ENCODE results near the gene INTS1.
"Not testable (repeated sequence)": the region's sequence is repeated elsewhere in the genome, so short reads cannot be mapped to it uniquely, and the experiment has no call there.

The INTS1 gene

GRCh38 chr7:1459920-1460820 is 44.0 kb downstream of the INTS1 start:
- no peak for DNase-seq

DNA sequence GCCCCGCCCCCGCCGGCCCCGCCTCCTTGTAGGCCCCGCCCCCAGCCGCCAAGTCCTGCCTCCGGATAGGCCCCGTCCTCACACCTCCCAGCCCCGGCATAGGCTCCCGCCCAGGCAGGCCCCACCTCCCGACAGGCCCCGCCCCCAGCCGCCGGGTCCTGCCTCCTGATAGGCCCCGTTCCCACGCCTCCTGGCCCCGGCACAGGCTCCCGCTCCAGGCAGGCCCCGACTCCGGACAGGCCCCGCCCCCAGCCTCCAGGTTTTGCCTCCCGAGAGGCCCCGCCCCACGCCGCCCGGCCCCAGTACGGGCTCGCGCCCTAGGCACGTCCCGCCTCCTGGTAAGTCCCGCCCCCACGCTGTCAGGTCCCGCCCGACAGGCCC is 44.7 kb downstream of the INTS1 start:
- peak; percentile 91 to 98 for DNase-seq

DNA sequence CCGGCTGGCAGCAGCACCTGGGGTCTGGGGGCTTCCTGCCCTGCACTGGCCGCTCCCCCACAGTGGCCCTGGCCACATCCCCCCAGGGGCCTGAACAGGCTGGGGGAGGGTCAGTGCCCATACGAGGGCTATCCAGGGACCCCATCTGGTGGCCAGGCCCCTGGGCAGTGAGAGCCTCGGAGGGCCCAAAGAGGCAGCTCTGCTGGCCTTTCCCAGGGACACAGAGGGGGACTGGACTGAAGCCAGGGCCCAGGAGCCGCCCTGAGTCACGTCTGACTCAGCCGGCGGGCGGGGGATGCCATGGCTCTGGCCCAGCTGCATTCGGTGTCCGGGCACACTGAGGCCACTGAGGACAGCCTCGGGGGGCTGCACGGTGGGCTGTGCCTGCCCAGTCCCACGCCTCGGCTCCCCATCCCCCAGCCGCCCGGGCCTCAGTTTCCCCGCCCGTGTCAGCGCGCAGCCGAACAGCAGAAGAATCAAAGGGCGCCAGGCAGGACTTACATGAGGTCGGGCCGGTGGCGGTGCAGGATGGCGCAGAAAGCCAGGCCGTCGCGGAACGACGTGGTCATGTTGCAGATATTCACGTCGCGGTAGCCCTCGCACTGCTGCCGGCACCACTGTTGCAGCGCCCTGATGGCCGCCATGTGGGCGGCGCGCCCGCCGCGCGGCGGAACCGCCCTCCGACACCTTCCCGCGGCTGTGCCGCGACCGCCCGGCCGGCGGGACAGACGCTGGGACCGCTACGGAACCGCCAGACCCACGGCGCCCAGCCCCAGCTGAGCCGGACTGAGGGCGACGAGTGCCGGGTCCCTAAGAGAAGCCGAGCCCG is 45.3 kb downstream of the INTS1 start, which contains the start of gene MICALL2:
Gene MICALL2 (minus strand): TSS at position 788 of the 829 bp plus-strand sequence. CDS start 144 bp downstream, at position 644.
- no peak for DNase-seq

DNA sequence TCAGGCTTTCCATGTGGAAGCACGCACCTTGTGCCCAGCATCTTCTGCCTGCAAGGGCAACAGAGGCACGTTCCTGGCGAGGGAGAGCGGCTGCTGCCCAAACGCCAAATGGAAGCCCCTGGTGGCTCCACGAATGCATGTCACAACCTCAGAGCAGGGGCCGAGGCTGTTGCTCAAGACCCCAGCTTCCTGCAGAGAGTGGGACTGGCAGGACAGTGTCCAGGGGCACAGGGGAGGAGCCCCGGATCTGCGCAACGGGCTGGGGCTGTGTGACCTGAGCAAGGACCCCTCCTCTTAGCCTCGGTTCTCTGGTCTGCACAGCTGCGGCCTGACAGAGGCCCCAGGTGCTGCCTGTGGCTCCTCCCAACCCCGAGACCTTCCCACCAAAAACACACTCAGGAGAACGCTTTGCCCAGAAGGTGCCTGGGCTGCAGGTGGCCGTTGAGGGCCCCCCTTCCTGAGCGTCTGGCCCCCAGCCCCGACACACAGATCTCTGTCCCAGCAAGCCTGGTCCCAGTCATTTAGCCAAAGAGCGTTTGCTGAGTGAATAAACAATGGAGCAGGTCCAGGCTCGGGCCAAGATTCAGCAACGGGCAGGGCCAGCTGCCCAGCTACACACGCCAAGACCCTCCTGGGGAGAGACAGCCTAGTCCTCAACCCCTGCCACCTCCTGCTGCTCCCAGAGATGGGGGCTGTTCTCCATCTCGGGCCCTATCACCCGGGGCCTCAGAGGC is 46.1 kb downstream of the INTS1 start:
- no peak for DNase-seq

DNA sequence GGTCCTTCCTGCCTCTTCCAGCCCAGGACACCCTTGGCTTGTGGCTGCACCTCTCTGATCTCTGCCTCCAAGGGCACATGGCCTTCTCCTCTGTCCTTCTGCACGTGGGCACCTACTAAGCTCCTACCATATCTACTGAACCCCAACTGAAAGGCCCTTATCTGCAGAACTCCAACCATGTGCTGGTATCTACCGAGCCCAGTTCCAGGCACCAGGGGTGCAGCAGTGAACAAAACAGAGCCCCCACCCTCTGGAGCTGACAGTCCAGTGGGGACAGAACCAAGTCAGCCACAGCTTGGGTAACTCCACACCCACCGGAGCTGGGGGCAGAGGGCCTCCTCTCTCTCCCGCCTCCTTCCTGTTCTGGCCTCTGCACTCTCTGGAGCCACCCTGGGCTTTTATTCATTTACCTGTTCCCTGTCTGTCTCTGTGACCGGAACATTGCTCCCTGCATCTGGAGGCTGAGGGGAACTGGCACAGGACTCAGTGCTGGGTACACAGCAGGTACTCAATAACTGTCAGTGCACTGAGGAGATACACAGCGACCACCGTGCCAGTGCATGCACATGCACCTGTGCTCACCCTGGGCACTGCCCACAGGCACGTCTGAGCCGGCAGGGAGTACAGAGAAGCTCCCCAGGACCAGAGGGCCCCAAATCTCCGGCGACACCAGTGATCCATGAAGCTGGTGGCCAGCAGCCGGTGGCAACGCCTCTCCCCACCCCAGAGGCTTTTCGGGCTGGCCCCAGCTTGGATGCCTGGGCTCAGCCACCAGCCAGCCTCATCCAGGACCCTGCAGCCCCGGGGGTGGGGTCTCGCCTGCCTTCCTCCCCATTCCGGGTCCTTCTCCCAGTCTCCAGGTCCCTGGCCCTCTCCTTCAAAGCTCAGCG is 46.9 kb downstream of the INTS1 start:
- no peak for DNase-seq

- DNase-seq, result no peak
Observed at GRCh38 chr7:1455955-1456354, 48.2 kb downstream of the INTS1 start.

GRCh38 chr7:1455241-1455939 is 48.8 kb downstream of the INTS1 start:
- DNase-seq, result no peak

DNA sequence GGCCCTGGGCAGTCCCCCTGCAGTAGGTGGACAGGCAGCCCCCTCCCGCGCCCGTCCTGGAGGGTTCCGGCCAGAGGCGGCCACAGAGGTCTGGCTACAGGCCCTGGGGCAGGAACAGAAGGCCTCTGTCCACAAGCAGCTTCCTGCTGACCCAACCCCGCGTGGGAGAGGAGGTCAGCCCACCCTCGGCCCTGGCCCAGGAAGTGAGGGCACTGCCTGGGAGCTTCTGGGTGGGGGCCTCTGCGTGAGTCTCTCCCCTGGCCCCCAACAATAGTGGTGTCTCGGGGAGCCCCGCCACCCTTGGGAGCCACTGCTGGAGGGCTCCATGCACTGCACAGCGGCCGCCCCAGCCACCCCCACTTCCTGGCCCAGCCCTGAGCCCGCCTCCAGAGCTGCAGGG is 49.6 kb downstream of the INTS1 start:
- DNase-seq, result no peak

DNA sequence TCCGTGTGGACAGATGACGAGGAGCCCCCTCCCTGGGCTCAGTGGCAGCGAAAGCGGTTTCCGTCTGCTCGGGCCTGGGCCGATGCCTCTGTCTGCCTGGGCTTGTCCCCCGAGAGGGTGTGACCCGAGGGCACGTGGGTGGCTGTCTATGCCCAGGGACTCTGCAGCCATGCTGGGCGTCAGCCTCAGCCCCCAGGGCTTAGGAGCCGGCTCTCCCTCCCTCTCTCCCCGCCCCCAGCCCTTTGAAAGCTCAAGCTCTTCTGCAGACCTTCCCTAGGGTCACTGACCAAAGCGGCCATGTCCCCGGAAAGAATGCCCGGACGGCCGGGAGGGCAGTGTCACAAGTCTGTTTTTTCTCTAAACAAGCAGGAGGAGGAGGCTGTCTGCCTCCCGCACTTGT is 52.0 kb downstream of the INTS1 start:
- no peak for DNase-seq

DNA sequence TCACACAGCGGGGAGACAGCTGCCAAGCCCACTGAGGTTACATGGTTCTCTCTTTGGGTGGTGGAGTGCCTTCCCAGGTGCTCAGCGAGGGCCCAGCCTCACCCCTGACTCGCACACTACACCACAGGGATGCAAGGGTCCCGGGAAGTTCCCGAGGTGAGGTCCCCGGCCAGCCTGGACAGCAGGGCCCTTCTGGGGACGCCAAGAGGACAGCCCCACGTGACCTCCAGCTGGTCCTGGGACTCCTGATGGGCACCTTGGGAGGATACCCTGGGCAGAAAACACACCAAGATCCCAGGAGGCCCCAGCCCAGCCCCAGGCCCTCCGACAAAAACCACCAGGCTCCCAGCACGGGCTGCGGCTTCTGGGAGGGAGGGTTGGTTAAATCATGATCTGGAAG is 53.2 kb downstream of the INTS1 start:
- DNase-seq, result no peak

GRCh38 chr7:1450431-1450830 is 53.8 kb downstream of the INTS1 start:
- DNase-seq, result no peak

DNA sequence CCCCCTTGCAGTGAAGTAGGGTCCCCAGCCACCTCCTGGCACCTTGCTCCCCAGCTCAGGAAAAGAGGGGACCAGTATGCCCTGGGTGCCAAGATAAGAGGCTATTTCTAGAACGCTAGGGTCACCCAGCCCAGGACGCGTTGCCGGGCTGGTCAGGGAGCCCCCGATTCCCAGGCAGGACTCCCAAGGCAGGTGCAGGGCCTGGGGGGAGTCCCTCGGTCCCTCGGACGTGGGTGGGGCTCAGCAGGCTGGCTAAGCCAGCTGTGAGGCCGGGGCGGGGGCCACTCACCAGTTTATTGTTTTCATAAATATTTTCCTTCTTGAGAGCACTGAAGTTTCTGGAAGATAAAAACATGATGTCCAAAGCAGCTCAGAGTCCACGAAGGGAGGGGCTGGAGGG is 54.2 kb downstream of the INTS1 start:
- DNase-seq, result no peak

DNA sequence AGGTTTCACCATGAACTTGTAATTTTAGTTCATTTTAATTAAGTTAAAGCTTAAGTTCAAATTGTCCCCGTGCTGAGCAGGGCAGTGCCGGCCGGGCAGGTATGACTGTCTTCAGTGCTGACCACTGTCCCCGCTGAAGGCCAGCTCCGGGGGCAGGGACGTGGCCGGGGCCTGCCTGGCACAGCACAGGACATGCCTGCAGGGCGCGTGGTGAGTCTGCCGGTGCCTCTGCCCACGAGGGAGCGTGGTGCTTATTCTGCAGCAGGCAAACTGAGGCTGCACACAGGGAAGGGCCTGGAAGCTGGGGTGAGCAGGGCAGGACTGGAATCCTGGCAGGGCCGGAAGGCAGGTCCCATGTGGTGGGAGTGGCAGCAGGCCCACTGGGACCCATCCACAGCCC is 54.7 kb downstream of the INTS1 start:
- no peak for DNase-seq

DNA sequence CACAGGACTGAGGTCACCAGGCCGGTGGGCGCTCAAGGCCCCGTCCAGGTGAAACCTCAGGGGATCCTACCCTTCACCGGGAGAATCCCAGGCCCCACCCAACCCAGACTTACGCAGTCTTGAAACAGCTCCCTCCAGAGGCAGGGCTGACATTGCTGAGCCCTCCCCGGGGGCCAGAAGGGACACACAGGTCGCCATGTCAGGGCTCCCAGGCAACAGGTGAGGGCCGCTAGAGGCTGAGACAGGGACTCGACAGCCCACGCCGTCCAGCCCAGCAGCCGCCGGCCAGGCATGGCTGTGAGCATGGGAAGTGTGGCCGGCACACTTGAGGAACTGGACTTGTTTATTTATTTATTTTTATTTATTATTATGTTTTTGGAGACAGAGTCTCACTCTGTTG is 55.2 kb downstream of the INTS1 start:
- DNase-seq, result no peak

DNA sequence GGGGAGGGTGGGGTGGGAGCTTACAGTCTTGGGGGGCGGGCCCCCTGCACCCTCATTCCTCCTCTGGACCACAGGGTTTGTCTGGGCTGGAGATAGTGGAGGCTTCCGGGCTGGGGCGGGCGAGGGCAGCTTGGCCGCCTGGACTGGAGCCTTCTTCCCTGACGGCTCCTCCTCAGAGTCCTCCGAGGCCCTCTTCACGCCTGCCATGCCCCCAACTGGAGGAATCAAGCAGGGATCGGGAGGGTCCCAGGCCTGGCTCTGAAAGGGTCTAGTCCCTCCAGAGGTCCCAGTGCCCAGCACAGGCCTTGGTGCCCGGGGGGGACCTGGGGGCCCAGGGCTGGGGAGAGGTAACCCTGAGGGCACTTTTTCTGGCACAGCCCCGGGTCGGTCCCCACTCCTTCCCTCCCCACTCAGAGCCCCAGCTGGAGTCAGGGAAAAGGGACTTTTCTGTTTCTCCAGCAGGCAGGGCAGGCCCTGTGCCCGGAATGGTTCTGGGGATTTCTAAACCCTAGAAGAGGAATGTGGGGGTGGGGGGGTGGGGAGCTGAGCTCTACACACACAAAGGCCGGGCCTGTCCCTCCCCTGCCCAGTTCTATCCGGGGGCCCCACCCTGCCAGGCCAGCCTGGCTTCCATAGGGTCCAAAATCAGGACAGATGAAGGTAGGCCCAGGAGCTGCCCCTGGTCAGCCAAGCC is 56.5 kb downstream of the INTS1 start:
- DNase-seq, result no peak

DNA sequence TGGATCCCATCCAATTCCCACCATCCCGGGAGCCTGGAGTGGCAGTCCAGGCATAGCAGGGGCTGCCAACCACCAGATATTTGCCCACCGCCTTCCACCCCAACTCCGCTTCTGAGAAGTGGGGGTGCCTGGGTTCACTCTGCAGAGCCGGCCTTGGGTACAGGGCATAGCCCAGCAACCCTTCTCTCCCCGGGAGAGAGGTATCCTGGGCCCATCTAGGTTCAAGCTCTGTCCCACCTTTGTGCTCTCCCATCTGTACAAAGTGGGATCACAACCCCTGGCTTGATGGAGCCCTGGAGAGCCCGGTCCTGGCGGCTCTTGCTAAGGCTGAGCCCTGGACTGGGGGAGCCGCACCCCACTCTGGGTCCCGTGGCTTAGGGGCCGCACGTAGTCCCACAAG is 57.1 kb downstream of the INTS1 start:
- DNase-seq, result no peak

DNA sequence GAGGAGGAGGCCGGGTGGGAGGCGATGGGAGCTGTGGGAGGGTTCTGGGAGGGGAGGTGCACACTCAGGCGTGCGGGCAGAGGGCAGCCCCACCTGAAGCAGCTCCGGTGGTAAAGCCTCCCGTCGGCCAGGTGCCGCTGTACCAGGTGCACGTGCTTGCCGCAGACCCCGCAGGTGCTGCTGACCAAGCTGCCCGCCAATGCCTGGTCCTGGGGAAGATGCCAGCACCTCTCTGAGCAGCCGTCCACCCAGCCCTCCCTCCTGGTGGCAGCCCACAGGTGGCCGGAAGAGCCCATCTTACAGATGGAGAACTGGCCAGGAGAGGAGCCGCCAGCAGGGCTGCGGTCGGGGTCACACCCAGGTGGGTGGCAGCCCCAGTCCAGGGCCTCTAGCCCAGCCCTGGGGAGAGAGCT is 57.6 kb downstream of the INTS1 start:
- DNase-seq, result no peak

- not testable (repeated sequence) for DNase-seq
Observed at GRCh38 chr7:1446026-1446425, 58.2 kb downstream of the INTS1 start.

GRCh38 chr7:1445341-1445740 is 58.8 kb downstream of the INTS1 start:
- DNase-seq, result no peak

GRCh38 chr7:1444925-1445322 is 59.3 kb downstream of the INTS1 start:
- DNase-seq, result no peak
